Activated T-helper 17 cell treated with anti-CD3 and anti-CD28 coated beads, Interleukin-2, amount 50 U/mL, for 72 hours (primary cell): Measurements from ENCODE around the gene RALGAPA1. TPM values are rescaled to one million over a fixed set of nuclear protein-coding genes. Genes with fewer than 3 reads are reported as not detected.
"Not testable (repeated sequence)": the region's sequence is repeated elsewhere in the genome, so short reads cannot be mapped to it uniquely, and the experiment has no call there.

Experiments
- ATAC-seq: fragments of 150-1000 bp; cut with Tn5 transposase; replicated peaks from 2 replicates; pipeline ENCODE4 v1.10.0; 2021; ENCODE audit warnings: mild to moderate bottlenecking, moderate library complexity
- H3K27ac Mint-ChIP-seq: one replicate; pipeline ENCODE4 v1.8.0; 2022; ENCODE audit warnings: mixed read lengths
- H3K27me3 Mint-ChIP-seq: one replicate; pipeline ENCODE4 v1.8.0; 2022; ENCODE audit warnings: mixed read lengths
- H3K36me3 Mint-ChIP-seq: one replicate; pipeline ENCODE4 v1.8.0; 2022; ENCODE audit warnings: low read depth, mild to moderate bottlenecking, mixed read lengths
- H3K4me1 Mint-ChIP-seq: one replicate; pipeline ENCODE4 v1.8.0; 2022; ENCODE audit warnings: mixed read lengths
- H3K4me3 Mint-ChIP-seq: one replicate; pipeline ENCODE4 v1.8.0; 2022; ENCODE audit warnings: mild to moderate bottlenecking, mixed read lengths
- H3K9me3 Mint-ChIP-seq: one replicate; pipeline ENCODE4 v1.8.0; 2022; ENCODE audit warnings: mixed read lengths
- total RNA-seq, 2 donors: library from RNA; stranded (reverse); gene quantifications; one replicate each; pipeline ENCODE4 v1.2.3, GENCODE V29; 2022

Gene RALGAPA1
- total RNA-seq: 10 to 100 TPM; 32.8 to 36.5 TPM

DNA sequence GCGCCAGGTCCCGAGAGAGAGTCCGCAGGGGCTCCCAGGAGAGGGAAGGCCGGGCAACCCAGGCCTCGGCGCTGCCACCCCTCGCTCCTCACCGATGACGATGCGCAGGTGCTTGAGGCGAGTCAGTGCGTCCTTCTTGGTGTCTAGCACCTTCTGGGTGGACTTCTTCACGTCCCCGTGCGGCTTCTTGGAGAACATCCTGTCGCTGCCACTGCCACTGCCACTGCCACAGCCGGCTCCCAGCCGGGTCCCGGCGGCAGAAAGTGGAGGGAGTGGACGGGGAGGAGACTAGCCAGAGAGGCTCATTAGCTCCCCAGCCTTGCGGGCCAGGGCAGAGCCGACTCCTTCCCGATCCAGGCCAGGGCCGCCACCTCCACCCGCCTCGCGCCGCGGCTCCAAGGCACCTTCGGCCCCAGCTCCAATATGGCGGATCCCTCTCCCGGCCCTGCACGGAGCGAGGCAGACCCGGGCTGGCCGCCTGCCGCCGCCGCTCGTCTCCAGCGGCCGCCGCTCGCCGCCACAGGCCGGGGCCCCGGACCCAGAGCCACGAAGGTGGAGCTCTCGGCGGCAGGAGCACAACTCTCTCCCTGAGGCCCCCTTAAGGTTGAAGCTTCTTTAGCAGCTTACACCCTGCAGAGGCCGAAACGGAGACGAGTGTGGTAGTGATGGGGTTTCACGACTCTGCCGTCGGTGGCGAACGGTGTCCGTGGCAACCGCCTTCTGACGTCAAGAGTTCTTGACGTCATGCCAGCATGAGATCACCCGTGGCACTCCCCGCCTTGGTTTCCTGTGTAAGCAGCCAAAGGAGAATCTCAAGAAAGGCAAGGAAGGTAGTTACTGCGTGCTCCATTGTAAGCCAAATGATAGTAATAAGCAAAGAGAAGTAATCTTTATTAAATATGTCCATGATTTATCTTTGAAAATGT lies at the start of gene RALGAPA1:
Gene RALGAPA1 (minus strand): TSS at position 658 of the 926 bp plus-strand sequence. CDS start 460 bp downstream, at position 198.
- Mint-ChIP-seq H3K27ac (peak within 1 kb of the TSS; percentile 90), H3K4me3 (peak within 1 kb of the TSS; percentile 99), H3K36me3 (peaks cover 12% of the 10 kb centered on the region)
- H3K4me1 Mint-ChIP-seq, H3K27me3 Mint-ChIP-seq, H3K9me3 Mint-ChIP-seq: not testable (repeated sequence)
- peak; percentile 94 for ATAC-seq

- peaks cover 43% of the 10 kb centered on the region for H3K36me3 Mint-ChIP-seq
- ATAC-seq: no peak
- H3K27ac Mint-ChIP-seq: peak overlapping the region; percentile 25
- no peaks in the 10 kb centered on the region for H3K27me3 Mint-ChIP-seq
- H3K4me1 Mint-ChIP-seq: peaks cover 5% of the 10 kb centered on the region
- H3K4me3 Mint-ChIP-seq: no peak overlapping the region
- H3K9me3 Mint-ChIP-seq: no peaks in the 10 kb centered on the region
Measured at GRCh38 chr14:35858521-35859209, 49.6 kb upstream of the RALGAPA1 start.

- H3K36me3 Mint-ChIP-seq: peaks cover 46% of the 10 kb centered on the region
- H3K4me3 Mint-ChIP-seq: no peak overlapping the region
- peaks cover 5% of the 10 kb centered on the region for H3K4me1 Mint-ChIP-seq
- no peaks in the 10 kb centered on the region for H3K9me3 Mint-ChIP-seq
- H3K27ac Mint-ChIP-seq: no peak overlapping the region
- no peaks in the 10 kb centered on the region for H3K27me3 Mint-ChIP-seq
- no peak for ATAC-seq
Measured at GRCh38 chr14:35855876-35856481, 46.9 kb upstream of the RALGAPA1 start.

DNA sequence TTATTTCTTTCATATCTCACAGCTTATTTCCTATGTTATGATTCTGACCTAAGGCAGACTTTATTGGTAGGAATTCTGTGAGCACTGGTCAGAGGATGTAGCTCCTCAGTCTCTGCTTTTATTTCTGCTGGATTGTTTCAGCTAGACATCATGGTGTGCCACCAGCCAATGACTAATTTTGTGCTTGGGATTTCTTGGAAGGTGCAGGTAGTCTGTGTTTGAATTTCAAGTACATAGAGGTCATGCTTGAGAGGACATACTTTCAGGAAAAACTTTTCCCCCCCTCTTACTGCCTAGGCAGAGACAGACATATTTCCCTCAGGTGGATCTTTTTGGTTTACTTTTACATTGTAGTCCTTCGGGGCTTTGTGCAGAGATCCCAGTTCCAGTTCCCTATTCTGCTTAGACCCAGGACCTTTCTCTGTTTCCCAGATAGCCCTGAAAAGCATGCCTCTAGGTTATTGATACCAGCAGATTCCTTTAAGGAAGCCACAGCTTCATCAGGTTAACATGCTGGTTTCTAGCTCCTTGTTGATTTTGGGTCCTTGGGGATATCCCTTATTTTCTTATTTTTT lies 45.7 kb upstream of the RALGAPA1 start:
- no peaks in the 10 kb centered on the region for H3K9me3 Mint-ChIP-seq
- peaks cover 55% of the 10 kb centered on the region for H3K36me3 Mint-ChIP-seq
- no peaks in the 10 kb centered on the region for H3K27me3 Mint-ChIP-seq
- H3K27ac Mint-ChIP-seq: no peak overlapping the region
- H3K4me1 Mint-ChIP-seq: peaks cover 5% of the 10 kb centered on the region
- no peak overlapping the region for H3K4me3 Mint-ChIP-seq
- no peak for ATAC-seq

DNA sequence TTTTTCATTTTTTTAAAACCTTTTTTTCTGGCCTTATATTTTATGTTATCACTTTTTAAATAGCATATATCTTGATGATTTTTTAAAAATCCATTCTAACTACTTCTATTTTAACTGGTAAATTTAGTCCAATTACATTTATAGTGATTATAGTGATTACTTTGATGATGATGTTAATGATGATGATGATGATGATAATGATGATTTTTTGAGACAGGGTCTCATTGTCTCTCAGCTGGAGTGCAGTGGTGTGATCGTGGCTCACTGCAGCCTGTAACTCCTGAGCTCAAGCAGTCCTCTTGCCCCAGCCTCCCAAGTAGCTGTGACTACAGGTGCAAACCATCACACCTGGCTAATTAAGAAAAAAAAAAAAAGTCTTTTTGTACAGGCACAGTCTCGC lies 44.1 kb upstream of the RALGAPA1 start:
- peaks cover 5% of the 10 kb centered on the region for H3K4me1 Mint-ChIP-seq
- ATAC-seq: no peak
- no peaks in the 10 kb centered on the region for H3K9me3 Mint-ChIP-seq
- no peak overlapping the region for H3K27ac Mint-ChIP-seq
- no peaks in the 10 kb centered on the region for H3K27me3 Mint-ChIP-seq
- H3K36me3 Mint-ChIP-seq: peaks cover 57% of the 10 kb centered on the region
- H3K4me3 Mint-ChIP-seq: no peak overlapping the region

GRCh38 chr14:35851823-35852222 lies 42.7 kb upstream of the RALGAPA1 start:
- ATAC-seq: no peak
- peaks cover 63% of the 10 kb centered on the region for H3K36me3 Mint-ChIP-seq
- no peaks in the 10 kb centered on the region for H3K9me3 Mint-ChIP-seq
- H3K27me3 Mint-ChIP-seq: no peaks in the 10 kb centered on the region
- no peak overlapping the region for H3K4me3 Mint-ChIP-seq
- no peak overlapping the region for H3K27ac Mint-ChIP-seq
- H3K4me1 Mint-ChIP-seq: peaks cover 5% of the 10 kb centered on the region

GRCh38 chr14:35849122-35849521 lies 40.0 kb upstream of the RALGAPA1 start:
- Mint-ChIP-seq H3K4me3 (no peak overlapping the region), H3K4me1 (no peaks in the 10 kb centered on the region), H3K36me3 (peaks cover 84% of the 10 kb centered on the region), H3K27ac (no peak overlapping the region), H3K9me3 (no peaks in the 10 kb centered on the region), H3K27me3 (no peaks in the 10 kb centered on the region)
- ATAC-seq: no peak

GRCh38 chr14:35847636-35848035 lies 38.5 kb upstream of the RALGAPA1 start:
- H3K36me3 Mint-ChIP-seq: peaks cover 93% of the 10 kb centered on the region
- no peak overlapping the region for H3K27ac Mint-ChIP-seq
- no peak overlapping the region for H3K4me3 Mint-ChIP-seq
- H3K4me1 Mint-ChIP-seq: no peaks in the 10 kb centered on the region
- H3K9me3 Mint-ChIP-seq: peaks cover 4% of the 10 kb centered on the region
- H3K27me3 Mint-ChIP-seq: no peaks in the 10 kb centered on the region
- ATAC-seq: no peak

DNA sequence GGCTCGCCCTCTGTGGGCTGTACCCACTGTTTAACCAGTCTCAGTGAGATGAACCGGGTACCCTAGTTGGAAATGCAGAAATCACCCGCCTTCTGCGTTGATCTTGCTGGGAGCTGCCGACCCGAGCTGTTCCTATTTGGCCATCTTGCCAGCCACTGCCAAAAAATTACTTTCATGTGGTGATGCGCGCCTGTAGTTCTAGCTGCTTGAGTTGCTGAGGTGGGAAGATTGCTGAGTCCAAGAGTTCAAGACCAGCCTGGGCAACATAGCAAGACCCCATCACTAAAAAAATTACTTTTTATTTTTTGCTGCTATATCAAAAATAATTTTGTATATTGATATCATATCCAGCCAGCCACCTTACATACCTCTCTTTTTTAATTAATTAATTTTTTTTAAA lies 35.4 kb upstream of the RALGAPA1 start:
- peaks cover 97% of the 10 kb centered on the region for H3K36me3 Mint-ChIP-seq

GRCh38 chr14:35842245-35842644 lies 33.1 kb upstream of the RALGAPA1 start:
- H3K27ac Mint-ChIP-seq, ATAC-seq, H3K4me3 Mint-ChIP-seq, H3K4me1 Mint-ChIP-seq, H3K27me3 Mint-ChIP-seq: not testable (repeated sequence)
- Mint-ChIP-seq H3K9me3 (peaks cover 18% of the 10 kb centered on the region), H3K36me3 (peaks cover 100% of the 10 kb centered on the region)

More for the DNA sequence above, 35.4 kb upstream of the RALGAPA1 start:
- H3K27ac Mint-ChIP-seq: no peak overlapping the region
- H3K4me3 Mint-ChIP-seq: no peak overlapping the region
- no peaks in the 10 kb centered on the region for H3K27me3 Mint-ChIP-seq
- no peak for ATAC-seq
- H3K4me1 Mint-ChIP-seq: no peaks in the 10 kb centered on the region
- peaks cover 18% of the 10 kb centered on the region for H3K9me3 Mint-ChIP-seq

- not testable (repeated sequence) for H3K27me3 Mint-ChIP-seq, H3K4me3 Mint-ChIP-seq, H3K4me1 Mint-ChIP-seq, H3K27ac Mint-ChIP-seq, ATAC-seq
- H3K36me3 Mint-ChIP-seq: peaks cover 100% of the 10 kb centered on the region
- peaks cover 18% of the 10 kb centered on the region for H3K9me3 Mint-ChIP-seq
Measured at GRCh38 chr14:35841704-35842103, 32.6 kb upstream of the RALGAPA1 start.

GRCh38 chr14:35835208-35835982 lies 26.3 kb upstream of the RALGAPA1 start:
- no peaks in the 10 kb centered on the region for H3K27me3 Mint-ChIP-seq
- peaks cover 86% of the 10 kb centered on the region for H3K36me3 Mint-ChIP-seq
- no peaks in the 10 kb centered on the region for H3K4me1 Mint-ChIP-seq
- no peak overlapping the region for H3K27ac Mint-ChIP-seq
- H3K4me3 Mint-ChIP-seq: no peak overlapping the region
- peaks cover under 1% of the 10 kb centered on the region for H3K9me3 Mint-ChIP-seq
- no peak for ATAC-seq

- H3K4me3 Mint-ChIP-seq: no peak overlapping the region
- H3K27me3 Mint-ChIP-seq: no peaks in the 10 kb centered on the region
- H3K4me1 Mint-ChIP-seq: peaks cover 9% of the 10 kb centered on the region
- peaks cover 28% of the 10 kb centered on the region for H3K36me3 Mint-ChIP-seq
- ATAC-seq: no peak
- H3K9me3 Mint-ChIP-seq: no peaks in the 10 kb centered on the region
- H3K27ac Mint-ChIP-seq: no peak overlapping the region
Measured at GRCh38 chr14:35829449-35829848, 20.4 kb upstream of the RALGAPA1 start.
